Keratinocyte (primary cell): ENCODE results near the gene DRD2. TPM values are rescaled to one million over a fixed set of nuclear protein-coding genes. Genes with fewer than 3 reads are reported as not detected.

Source experiments
- DNase-seq: peaks from one replicate; pipeline ENCODE4 v3.0.0-alpha.2; 2011; ENCODE audit warnings: low read depth, missing footprints, low spot score
- FAIRE-seq: peaks from 2 replicates; lab custom pipeline; 2011; peaks lifted over from hg19 to GRCh38; lab: Jason Lieb, UNC
- H2AFZ ChIP-seq: 2 replicates; pipeline ENCODE4 v1.6.0; 2012; ENCODE audit warnings: low read length, control low read depth, inconsistent platforms; ENCODE audit not compliant: control insufficient read depth
- H3K27ac ChIP-seq: 2 replicates; pipeline ENCODE4 v1.5.1; 2011; ENCODE audit warnings: low read length; ENCODE audit not compliant: control insufficient read depth, insufficient read depth
- H3K27me3 ChIP-seq: 3 replicates; pipeline ENCODE4 v1.6.0; 2011; ENCODE audit warnings: low read length; ENCODE audit not compliant: control insufficient read depth, insufficient read depth; ENCODE audit errors: extremely low read depth
- H3K36me3 ChIP-seq, 2 experiments: 2 replicates in 1 of 2; 3 replicates in 1 of 2; pipeline ENCODE4 v1.5.1; 2011; ENCODE audit warnings: low read length in 2 of 2, mild to moderate bottlenecking in 1 of 2; ENCODE audit not compliant: control insufficient read depth in 2 of 2, insufficient read depth in 2 of 2; ENCODE audit errors: extremely low read depth in 1 of 2
- H3K4me1 ChIP-seq: 3 replicates; pipeline ENCODE4 v1.5.1; 2011; ENCODE audit warnings: low read length; ENCODE audit not compliant: control insufficient read depth, insufficient read depth; ENCODE audit errors: extremely low read depth
- H3K4me2 ChIP-seq: 3 replicates; pipeline ENCODE4 v1.6.0; 2011; ENCODE audit warnings: low read depth, low read length; ENCODE audit not compliant: control insufficient read depth, insufficient read depth; ENCODE audit errors: extremely low read depth
- H3K4me3 ChIP-seq, 3 experiments: fragments of 200-600 bp in 1 of 3; sonication (generic) in 1 of 3; 2 replicates in 2 of 3; 3 replicates in 1 of 3; pipeline ENCODE4 v1.5.1; 2011 to 2016; ENCODE audit warnings: low read length in 3 of 3, mild to moderate bottlenecking in 3 of 3, control low read depth in 2 of 3, inconsistent platforms in 1 of 3, low read depth in 1 of 3, mixed read lengths in 1 of 3, mixed run types in 1 of 3, moderate library complexity in 1 of 3; ENCODE audit not compliant: control insufficient read depth in 2 of 3, insufficient read depth in 2 of 3; ENCODE audit errors: extremely low read depth in 1 of 3
- H3K79me2 ChIP-seq: 2 replicates; pipeline ENCODE4 v1.6.0; 2012; ENCODE audit warnings: low read length; ENCODE audit not compliant: control insufficient read depth, insufficient read depth
- H3K9ac ChIP-seq: 3 replicates; pipeline ENCODE4 v1.6.0; 2011; ENCODE audit warnings: low read length; ENCODE audit not compliant: control insufficient read depth, insufficient read depth; ENCODE audit errors: extremely low read depth
- H3K9me1 ChIP-seq: 3 replicates; pipeline ENCODE4 v1.6.0; 2011; ENCODE audit warnings: low read length; ENCODE audit not compliant: control insufficient read depth, insufficient read depth; ENCODE audit errors: extremely low read depth
- H3K9me3 ChIP-seq: 2 replicates; pipeline ENCODE4 v1.5.1; 2012; ENCODE audit warnings: low read depth, low read length; ENCODE audit not compliant: control insufficient read depth
- H4K20me1 ChIP-seq: 3 replicates; pipeline ENCODE4 v1.6.0; 2011; ENCODE audit warnings: low read length; ENCODE audit not compliant: control insufficient read depth, insufficient read depth; ENCODE audit errors: extremely low read depth
- EZH2 ChIP-seq: IDR thresholded peaks from one replicate; pipeline ENCODE4 v1.6.1; 2012; ENCODE audit warnings: inconsistent platforms, mild to moderate bottlenecking, low read length, moderate library complexity
- dilution Hi-C: fragments of 300-500 bp; cut with MboI; formaldehyde crosslinking; loops from one replicate; pipeline ENCODE4 v1.7.0; 2020; ENCODE audit warnings: low sequenced_read_pairs; ENCODE audit not compliant: extremely low pct_ligation_motif_present
- polyA plus RNA-seq, 5 experiments: library from polyadenylated mRNA; depleted of rRNA in 3 of 5; stranded (reverse) in 3 of 5; stranded (forward) in 1 of 5; unstranded in 1 of 5; fragments of >200 nt; gene quantifications; 1 replicate in 1 of 5; 2 replicates in 3 of 5; 3 replicates in 1 of 5; pipeline versions ENCODE4 v1.2.1 to v1.2.3, GENCODE V29; 2011 to 2012; ENCODE audit warnings: missing spikeins in 2 of 5, low read depth in 1 of 5, low replicate concordance in 1 of 5
- TF ChIP-seq, protein P1 (sequence below), 3 experiments: IDR thresholded peaks in 1 of 3; conservative IDR thresholded peaks in 1 of 3; optimal IDR thresholded peaks in 1 of 3; 2 replicates in 2 of 3; 3 replicates in 1 of 3; pipeline versions ENCODE3 to v1.5.1; 2011; ENCODE audit warnings: low read length in 3 of 3, mild to moderate bottlenecking in 3 of 3, moderate library complexity in 2 of 3, control low read depth in 1 of 3, inconsistent platforms in 1 of 3; ENCODE audit not compliant: insufficient read depth in 2 of 3; ENCODE audit errors: extremely low read depth in 1 of 3

DRD2 gene
- polyA plus RNA-seq, 1 donor (not counting 4 experiments of a cell fraction or from before 2014, with no cell fraction given) = 0.26 TPM

DNA sequence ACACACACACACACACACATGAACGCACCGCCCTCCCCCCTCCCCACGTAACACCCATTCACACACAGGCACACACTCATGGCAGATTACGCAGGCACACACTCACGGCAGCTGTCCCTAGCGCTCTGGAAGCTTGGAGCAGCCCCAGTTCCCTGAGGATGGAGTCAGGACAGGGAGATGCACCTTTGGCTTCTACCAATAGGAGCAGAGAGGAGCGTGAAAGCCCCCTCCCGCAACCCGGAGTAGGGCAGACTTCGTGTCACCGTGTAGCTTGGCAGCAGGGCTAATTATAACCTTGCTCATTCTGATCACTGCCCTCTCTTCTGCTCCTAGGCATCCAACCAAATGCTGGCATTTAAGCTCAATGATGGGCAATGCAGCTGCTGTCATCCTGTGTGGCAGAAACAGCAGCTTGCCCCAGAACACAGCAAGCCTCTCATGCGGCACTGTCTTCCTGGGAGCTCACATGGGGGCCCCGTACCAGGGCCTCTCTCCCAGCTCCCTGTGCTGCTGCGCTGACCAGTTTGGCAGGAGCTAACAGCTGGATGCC lies 55.7 kb downstream of the DRD2 start:
- Histone ChIP-seq H3K9me3 (no peaks in the 10 kb centered on the region), H3K27ac (no peak overlapping the region), H4K20me1 (no peaks in the 10 kb centered on the region), H3K9ac (no peak overlapping the region), H3K4me1 (no peaks in the 10 kb centered on the region), H3K4me2 (no peak overlapping the region), H3K4me3 (no peak overlapping the region), H2AFZ (no peak overlapping the region), H3K79me2 (no peaks in the 10 kb centered on the region), H3K9me1 (no peaks in the 10 kb centered on the region), H3K27me3 (peaks cover under 1% of the 10 kb centered on the region), H3K36me3 (no peaks in the 10 kb centered on the region)
- dilution Hi-C loops = no loop called here
- no peak for FAIRE-seq
- DNase-seq = no peak
- TF ChIP-seq, protein P1, sequence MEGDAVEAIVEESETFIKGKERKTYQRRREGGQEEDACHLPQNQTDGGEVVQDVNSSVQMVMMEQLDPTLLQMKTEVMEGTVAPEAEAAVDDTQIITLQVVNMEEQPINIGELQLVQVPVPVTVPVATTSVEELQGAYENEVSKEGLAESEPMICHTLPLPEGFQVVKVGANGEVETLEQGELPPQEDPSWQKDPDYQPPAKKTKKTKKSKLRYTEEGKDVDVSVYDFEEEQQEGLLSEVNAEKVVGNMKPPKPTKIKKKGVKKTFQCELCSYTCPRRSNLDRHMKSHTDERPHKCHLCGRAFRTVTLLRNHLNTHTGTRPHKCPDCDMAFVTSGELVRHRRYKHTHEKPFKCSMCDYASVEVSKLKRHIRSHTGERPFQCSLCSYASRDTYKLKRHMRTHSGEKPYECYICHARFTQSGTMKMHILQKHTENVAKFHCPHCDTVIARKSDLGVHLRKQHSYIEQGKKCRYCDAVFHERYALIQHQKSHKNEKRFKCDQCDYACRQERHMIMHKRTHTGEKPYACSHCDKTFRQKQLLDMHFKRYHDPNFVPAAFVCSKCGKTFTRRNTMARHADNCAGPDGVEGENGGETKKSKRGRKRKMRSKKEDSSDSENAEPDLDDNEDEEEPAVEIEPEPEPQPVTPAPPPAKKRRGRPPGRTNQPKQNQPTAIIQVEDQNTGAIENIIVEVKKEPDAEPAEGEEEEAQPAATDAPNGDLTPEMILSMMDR (optimal IDR thresholded peaks at IDR 0.05 in 1 of 3, IDR thresholded peaks at IDR 0.05 in 1 of 3, conservative IDR thresholded peaks at IDR 0.05 in 1 of 3; ENCODE audit: extremely low read depth in 1 of 3, insufficient read depth in 2 of 3, low read length in 3 of 3) = no peak

DNA sequence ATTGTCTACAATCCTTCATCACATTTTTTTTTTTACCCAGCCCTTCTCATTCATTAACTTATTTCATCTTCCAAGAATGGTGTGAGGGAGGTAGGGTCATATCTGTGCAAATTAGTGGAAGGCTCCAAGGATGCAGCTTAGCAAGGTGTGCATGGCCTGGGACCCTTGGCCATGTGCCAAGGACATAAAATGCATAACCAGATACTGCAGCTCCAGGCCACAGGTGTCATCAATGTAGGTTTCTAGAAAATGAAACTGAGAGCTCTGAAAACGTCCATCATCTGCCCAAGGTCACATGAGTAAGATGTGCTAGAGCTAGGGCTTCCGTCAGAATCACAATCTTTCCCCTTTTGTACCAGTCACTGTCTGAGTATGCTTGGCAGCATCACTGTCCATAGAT lies 57.8 kb downstream of the DRD2 start:
- H4K20me1 ChIP-seq = no peaks in the 10 kb centered on the region
- DNase-seq (no peak), FAIRE-seq (no peak)
- no peak overlapping the region for H3K9ac ChIP-seq
- no peaks in the 10 kb centered on the region for H3K4me1 ChIP-seq
- H3K4me2 ChIP-seq = no peak overlapping the region
- no peaks in the 10 kb centered on the region for H3K36me3 ChIP-seq
- H3K79me2 ChIP-seq = no peaks in the 10 kb centered on the region
- H3K9me1 ChIP-seq = no peaks in the 10 kb centered on the region
- no peak overlapping the region for H3K4me3 ChIP-seq
- H3K9me3 ChIP-seq = no peaks in the 10 kb centered on the region
- dilution Hi-C loops = no loop called here
- no peak overlapping the region for H3K27ac ChIP-seq
- TF ChIP-seq, protein P1 (optimal IDR thresholded peaks at IDR 0.05 in 1 of 3, IDR thresholded peaks at IDR 0.05 in 1 of 3, conservative IDR thresholded peaks at IDR 0.05 in 1 of 3; ENCODE audit: extremely low read depth in 1 of 3, insufficient read depth in 2 of 3, low read length in 3 of 3) = no peak
- no peak for TF ChIP-seq EZH2
- H2AFZ ChIP-seq = no peak overlapping the region
- peaks cover 6% of the 10 kb centered on the region for H3K27me3 ChIP-seq
